GM19193 (cell line): ENCODE measurements around the gene VDR.

Experiments used
- POLR2A ChIP-seq: IDR thresholded peaks from 4 replicates; pipeline ENCODE4 v1.6.1; 2011; ENCODE audit not compliant: insufficient read depth, insufficient read length; ENCODE audit errors: extremely low read depth

The VDR gene

GRCh38 chr12:47828008-47828975 lies 76.5 kb downstream of the VDR start:
- no peak for TF ChIP-seq POLR2A

GRCh38 chr12:47825173-47825639 lies 79.6 kb downstream of the VDR start:
- no peak for TF ChIP-seq POLR2A

- TF ChIP-seq POLR2A: no peak
Observed at GRCh38 chr12:47824635-47825034, 80.2 kb downstream of the VDR start.

GRCh38 chr12:47824198-47824597 lies 80.6 kb downstream of the VDR start:
- TF ChIP-seq POLR2A: no peak

- no peak for TF ChIP-seq POLR2A
Observed at GRCh38 chr12:47823422-47824086, 81.2 kb downstream of the VDR start.

GRCh38 chr12:47822863-47823262 lies 81.9 kb downstream of the VDR start:
- no peak for TF ChIP-seq POLR2A

- no peak for TF ChIP-seq POLR2A
Observed at GRCh38 chr12:47822401-47822800, 82.4 kb downstream of the VDR start.

- no peak for TF ChIP-seq POLR2A
Observed at GRCh38 chr12:47821346-47821706, 83.5 kb downstream of the VDR start.

- no peak for TF ChIP-seq POLR2A
Observed at GRCh38 chr12:47820631-47821345, 84.0 kb downstream of the VDR start.

- TF ChIP-seq POLR2A: peak; percentile 50
Observed at GRCh38 chr12:47819896-47820630, 84.7 kb downstream of the VDR start, which contains the start of gene HDAC7. TSS of gene HDAC7 (minus strand) at chr12:47819903. CDS start at chr12:47819785, 118 bp downstream.

- no peak for TF ChIP-seq POLR2A
Observed at GRCh38 chr12:47819138-47819895, 85.5 kb downstream of the VDR start.

- no peak for TF ChIP-seq POLR2A
Observed at GRCh38 chr12:47818467-47819137, 86.2 kb downstream of the VDR start.

- no peak for TF ChIP-seq POLR2A
Observed at GRCh38 chr12:47818007-47818376, 86.8 kb downstream of the VDR start.
